Keratinocyte (primary cell): ENCODE measurements around the gene KREMEN1. TPM values are rescaled to one million over a fixed set of nuclear protein-coding genes. Genes with fewer than 3 reads are reported as not detected.

Experiments
- DNase-seq: peaks from one replicate; pipeline ENCODE4 v3.0.0-alpha.2; 2011; ENCODE audit warnings: low read depth, missing footprints, low spot score
- FAIRE-seq: peaks from 2 replicates; lab custom pipeline; 2011; peaks lifted over from hg19 to GRCh38; lab: Jason Lieb, UNC
- H2AFZ ChIP-seq: 2 replicates; pipeline ENCODE4 v1.6.0; 2012; ENCODE audit warnings: low read length, control low read depth, inconsistent platforms; ENCODE audit not compliant: control insufficient read depth
- H3K27ac ChIP-seq: 2 replicates; pipeline ENCODE4 v1.5.1; 2011; ENCODE audit warnings: low read length; ENCODE audit not compliant: control insufficient read depth, insufficient read depth
- H3K27me3 ChIP-seq: 3 replicates; pipeline ENCODE4 v1.6.0; 2011; ENCODE audit warnings: low read length; ENCODE audit not compliant: control insufficient read depth, insufficient read depth; ENCODE audit errors: extremely low read depth
- H3K36me3 ChIP-seq, 2 experiments: 2 replicates in 1 of 2; 3 replicates in 1 of 2; pipeline ENCODE4 v1.5.1; 2011; ENCODE audit warnings: low read length in 2 of 2, mild to moderate bottlenecking in 1 of 2; ENCODE audit not compliant: control insufficient read depth in 2 of 2, insufficient read depth in 2 of 2; ENCODE audit errors: extremely low read depth in 1 of 2
- H3K4me1 ChIP-seq: 3 replicates; pipeline ENCODE4 v1.5.1; 2011; ENCODE audit warnings: low read length; ENCODE audit not compliant: control insufficient read depth, insufficient read depth; ENCODE audit errors: extremely low read depth
- H3K4me2 ChIP-seq: 3 replicates; pipeline ENCODE4 v1.6.0; 2011; ENCODE audit warnings: low read depth, low read length; ENCODE audit not compliant: control insufficient read depth, insufficient read depth; ENCODE audit errors: extremely low read depth
- H3K4me3 ChIP-seq, 3 experiments: fragments of 200-600 bp in 1 of 3; sonication (generic) in 1 of 3; 2 replicates in 2 of 3; 3 replicates in 1 of 3; pipeline ENCODE4 v1.5.1; 2011 to 2016; ENCODE audit warnings: low read length in 3 of 3, mild to moderate bottlenecking in 3 of 3, control low read depth in 2 of 3, inconsistent platforms in 1 of 3, low read depth in 1 of 3, mixed read lengths in 1 of 3, mixed run types in 1 of 3, moderate library complexity in 1 of 3; ENCODE audit not compliant: control insufficient read depth in 2 of 3, insufficient read depth in 2 of 3; ENCODE audit errors: extremely low read depth in 1 of 3
- H3K79me2 ChIP-seq: 2 replicates; pipeline ENCODE4 v1.6.0; 2012; ENCODE audit warnings: low read length; ENCODE audit not compliant: control insufficient read depth, insufficient read depth
- H3K9ac ChIP-seq: 3 replicates; pipeline ENCODE4 v1.6.0; 2011; ENCODE audit warnings: low read length; ENCODE audit not compliant: control insufficient read depth, insufficient read depth; ENCODE audit errors: extremely low read depth
- H3K9me1 ChIP-seq: 3 replicates; pipeline ENCODE4 v1.6.0; 2011; ENCODE audit warnings: low read length; ENCODE audit not compliant: control insufficient read depth, insufficient read depth; ENCODE audit errors: extremely low read depth
- H3K9me3 ChIP-seq: 2 replicates; pipeline ENCODE4 v1.5.1; 2012; ENCODE audit warnings: low read depth, low read length; ENCODE audit not compliant: control insufficient read depth
- H4K20me1 ChIP-seq: 3 replicates; pipeline ENCODE4 v1.6.0; 2011; ENCODE audit warnings: low read length; ENCODE audit not compliant: control insufficient read depth, insufficient read depth; ENCODE audit errors: extremely low read depth
- EZH2 ChIP-seq: IDR thresholded peaks from one replicate; pipeline ENCODE4 v1.6.1; 2012; ENCODE audit warnings: inconsistent platforms, mild to moderate bottlenecking, low read length, moderate library complexity
- dilution Hi-C: fragments of 300-500 bp; cut with MboI; formaldehyde crosslinking; loops from one replicate; pipeline ENCODE4 v1.7.0; 2020; ENCODE audit warnings: low sequenced_read_pairs; ENCODE audit not compliant: extremely low pct_ligation_motif_present
- polyA plus RNA-seq, 5 experiments: library from polyadenylated mRNA; depleted of rRNA in 3 of 5; stranded (reverse) in 3 of 5; stranded (forward) in 1 of 5; unstranded in 1 of 5; fragments of >200 nt; gene quantifications; 1 replicate in 1 of 5; 2 replicates in 3 of 5; 3 replicates in 1 of 5; pipeline versions ENCODE4 v1.2.1 to v1.2.3, GENCODE V29; 2011 to 2012; ENCODE audit warnings: missing spikeins in 2 of 5, low read depth in 1 of 5, low replicate concordance in 1 of 5
- TF ChIP-seq, protein P1 (sequence below), 3 experiments: IDR thresholded peaks in 1 of 3; conservative IDR thresholded peaks in 1 of 3; optimal IDR thresholded peaks in 1 of 3; 2 replicates in 2 of 3; 3 replicates in 1 of 3; pipeline versions ENCODE3 to v1.5.1; 2011; ENCODE audit warnings: low read length in 3 of 3, mild to moderate bottlenecking in 3 of 3, moderate library complexity in 2 of 3, control low read depth in 1 of 3, inconsistent platforms in 1 of 3; ENCODE audit not compliant: insufficient read depth in 2 of 3; ENCODE audit errors: extremely low read depth in 1 of 3

KREMEN1 gene
- polyA plus RNA-seq, 1 donor (not counting 4 experiments of a cell fraction or from before 2014, with no cell fraction given): 6.8 TPM

DNA sequence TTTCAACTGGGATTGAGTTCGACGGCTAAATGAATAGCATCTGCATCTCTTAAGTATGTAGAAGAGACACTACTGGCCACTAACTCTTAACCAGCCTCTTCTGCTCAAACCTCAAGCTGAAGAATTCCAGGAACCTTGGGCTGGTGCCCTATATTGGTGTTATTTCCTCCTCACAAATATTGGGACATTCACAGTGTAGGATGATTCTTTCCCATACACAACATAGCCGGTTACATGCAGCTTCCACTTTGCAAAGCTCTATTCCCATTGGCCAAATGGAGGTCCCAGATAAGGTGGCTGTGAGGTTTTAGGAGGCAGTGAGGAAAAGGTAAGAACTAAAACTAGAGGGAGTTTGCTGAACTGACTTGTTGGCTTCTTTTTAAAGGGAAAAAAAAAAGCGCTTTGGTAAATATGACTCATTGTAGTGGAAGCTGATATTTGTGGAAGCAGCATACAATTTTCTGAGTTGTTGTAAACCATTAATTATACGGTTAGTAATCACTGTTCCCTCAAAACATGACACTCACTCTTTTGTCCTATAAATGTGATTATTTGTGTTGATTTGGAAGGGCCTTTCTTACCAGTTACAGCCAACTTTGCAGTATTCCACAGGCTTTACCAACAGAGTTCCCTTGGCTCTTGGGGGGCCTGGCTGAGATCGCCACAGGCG is 28.8 kb upstream of the KREMEN1 start:
- H3K36me3 ChIP-seq: peaks cover 0 to 11% of the 10 kb centered on the region in 2 experiments
- no peak overlapping the region for H3K4me2 ChIP-seq
- dilution Hi-C loops: no loop called here
- DNase-seq (no peak), FAIRE-seq (no peak)
- no peaks in the 10 kb centered on the region for H3K27me3 ChIP-seq
- TF ChIP-seq, protein P1, sequence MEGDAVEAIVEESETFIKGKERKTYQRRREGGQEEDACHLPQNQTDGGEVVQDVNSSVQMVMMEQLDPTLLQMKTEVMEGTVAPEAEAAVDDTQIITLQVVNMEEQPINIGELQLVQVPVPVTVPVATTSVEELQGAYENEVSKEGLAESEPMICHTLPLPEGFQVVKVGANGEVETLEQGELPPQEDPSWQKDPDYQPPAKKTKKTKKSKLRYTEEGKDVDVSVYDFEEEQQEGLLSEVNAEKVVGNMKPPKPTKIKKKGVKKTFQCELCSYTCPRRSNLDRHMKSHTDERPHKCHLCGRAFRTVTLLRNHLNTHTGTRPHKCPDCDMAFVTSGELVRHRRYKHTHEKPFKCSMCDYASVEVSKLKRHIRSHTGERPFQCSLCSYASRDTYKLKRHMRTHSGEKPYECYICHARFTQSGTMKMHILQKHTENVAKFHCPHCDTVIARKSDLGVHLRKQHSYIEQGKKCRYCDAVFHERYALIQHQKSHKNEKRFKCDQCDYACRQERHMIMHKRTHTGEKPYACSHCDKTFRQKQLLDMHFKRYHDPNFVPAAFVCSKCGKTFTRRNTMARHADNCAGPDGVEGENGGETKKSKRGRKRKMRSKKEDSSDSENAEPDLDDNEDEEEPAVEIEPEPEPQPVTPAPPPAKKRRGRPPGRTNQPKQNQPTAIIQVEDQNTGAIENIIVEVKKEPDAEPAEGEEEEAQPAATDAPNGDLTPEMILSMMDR (optimal IDR thresholded peaks at IDR 0.05 in 1 of 3, IDR thresholded peaks at IDR 0.05 in 1 of 3, conservative IDR thresholded peaks at IDR 0.05 in 1 of 3; ENCODE audit: extremely low read depth in 1 of 3, insufficient read depth in 2 of 3, low read length in 3 of 3): no peak
- no peak for TF ChIP-seq EZH2
- no peak overlapping the region for H2AFZ ChIP-seq
- H4K20me1 ChIP-seq: no peaks in the 10 kb centered on the region
- no peaks in the 10 kb centered on the region for H3K9me3 ChIP-seq
- H3K9me1 ChIP-seq: no peaks in the 10 kb centered on the region
- H3K4me3 ChIP-seq: no peak overlapping the region
- H3K27ac ChIP-seq: no peak overlapping the region
- H3K79me2 ChIP-seq: no peaks in the 10 kb centered on the region
- no peak overlapping the region for H3K9ac ChIP-seq
- peaks cover 23% of the 10 kb centered on the region for H3K4me1 ChIP-seq

DNA sequence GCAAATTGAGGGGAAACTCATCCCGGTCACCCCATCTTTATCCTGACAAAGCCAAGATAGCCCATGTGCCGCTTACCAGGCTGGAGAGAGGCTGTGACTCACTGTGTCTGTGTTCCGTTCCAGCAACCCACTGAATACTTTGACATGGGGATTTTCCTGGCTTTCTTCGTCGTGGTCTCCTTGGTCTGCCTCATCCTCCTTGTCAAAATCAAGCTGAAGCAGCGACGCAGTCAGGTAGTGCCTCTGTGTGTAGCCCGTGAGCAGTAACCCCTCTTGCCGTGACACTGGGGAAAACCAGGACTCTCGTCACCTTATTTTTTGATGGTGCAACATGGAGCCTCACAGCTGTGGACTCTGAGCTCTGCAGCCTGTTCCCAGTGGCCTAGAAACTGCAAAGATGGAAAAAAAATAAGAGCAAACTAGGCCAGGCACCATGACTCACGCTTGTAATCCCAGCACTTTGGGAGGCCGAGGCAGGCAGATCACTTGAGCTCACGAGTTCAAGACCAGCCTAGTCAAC is 28.1 kb upstream of the KREMEN1 start:
- H3K9ac ChIP-seq: no peak overlapping the region
- FAIRE-seq: no peak

More for the DNA sequence above, 28.1 kb upstream of the KREMEN1 start:
- H3K4me3 ChIP-seq: no peak overlapping the region
- TF ChIP-seq, protein P1 (optimal IDR thresholded peaks at IDR 0.05 in 1 of 3, IDR thresholded peaks at IDR 0.05 in 1 of 3, conservative IDR thresholded peaks at IDR 0.05 in 1 of 3; ENCODE audit: extremely low read depth in 1 of 3, insufficient read depth in 2 of 3, low read length in 3 of 3): no peak
- no peak for TF ChIP-seq EZH2
- H3K4me1 ChIP-seq: peaks cover 25% of the 10 kb centered on the region
- H3K79me2 ChIP-seq: no peaks in the 10 kb centered on the region
- H3K9me3 ChIP-seq: no peaks in the 10 kb centered on the region
- H3K9me1 ChIP-seq: no peaks in the 10 kb centered on the region
- no peak for DNase-seq
- no peaks in the 10 kb centered on the region for H3K27me3 ChIP-seq
- H4K20me1 ChIP-seq: no peaks in the 10 kb centered on the region
- no peak overlapping the region for H2AFZ ChIP-seq
- dilution Hi-C loops: no loop called here
- H3K36me3 ChIP-seq: peaks cover 0 to 16% of the 10 kb centered on the region in 2 experiments
- no peak overlapping the region for H3K27ac ChIP-seq
- no peak overlapping the region for H3K4me2 ChIP-seq
